CD4-positive, alpha-beta T cell treated with Interleukin-4 for 4 hours (primary cell): ENCODE results near the gene EML4.
"Not testable (repeated sequence)": the region's sequence is repeated elsewhere in the genome, so short reads cannot be mapped to it uniquely, and the experiment has no call there.

Experiments used
- DNase-seq: peaks from one replicate; pipeline ENCODE4 v3.0.0-alpha.2; 2020

The EML4 gene

DNA sequence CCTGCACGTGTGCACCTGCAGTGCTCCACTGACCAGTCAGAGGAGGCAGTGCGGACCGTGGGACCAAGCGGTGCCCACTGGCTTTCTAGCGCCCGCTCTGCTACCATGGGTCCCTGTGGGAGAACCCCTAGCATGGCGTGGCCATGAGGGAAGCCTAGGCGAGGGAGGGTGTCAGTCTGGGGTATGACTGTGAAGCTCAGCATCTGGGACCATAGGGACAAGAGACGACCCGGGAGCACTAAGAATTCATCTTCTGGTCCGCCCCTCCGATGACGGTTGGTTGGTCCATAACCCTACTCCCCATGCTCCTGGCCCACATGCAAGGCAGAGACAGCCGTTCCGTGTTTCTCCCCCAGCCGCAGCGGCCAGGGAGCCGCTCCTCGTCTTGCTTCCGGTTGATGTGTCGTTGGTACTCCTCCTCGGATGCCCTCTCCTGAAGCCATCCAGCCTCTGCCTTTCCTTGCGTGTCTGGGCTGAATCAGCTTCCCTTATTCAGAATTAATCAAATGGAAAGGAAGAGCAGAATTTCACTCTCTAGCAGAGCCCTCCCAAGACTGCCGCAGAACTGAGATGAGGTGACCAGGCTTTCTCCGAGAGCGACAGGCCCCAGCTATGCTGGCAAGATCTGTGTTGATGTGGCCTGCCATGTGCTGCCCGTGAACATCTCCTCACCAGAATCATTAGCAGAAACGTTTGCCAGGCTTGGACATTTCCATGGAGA, 168.9 kb downstream of the EML4 start:
- DNase-seq: no peak

GRCh38 chr2:42338567-42339190, 169.5 kb downstream of the EML4 start:
- DNase-seq: no peak

DNA sequence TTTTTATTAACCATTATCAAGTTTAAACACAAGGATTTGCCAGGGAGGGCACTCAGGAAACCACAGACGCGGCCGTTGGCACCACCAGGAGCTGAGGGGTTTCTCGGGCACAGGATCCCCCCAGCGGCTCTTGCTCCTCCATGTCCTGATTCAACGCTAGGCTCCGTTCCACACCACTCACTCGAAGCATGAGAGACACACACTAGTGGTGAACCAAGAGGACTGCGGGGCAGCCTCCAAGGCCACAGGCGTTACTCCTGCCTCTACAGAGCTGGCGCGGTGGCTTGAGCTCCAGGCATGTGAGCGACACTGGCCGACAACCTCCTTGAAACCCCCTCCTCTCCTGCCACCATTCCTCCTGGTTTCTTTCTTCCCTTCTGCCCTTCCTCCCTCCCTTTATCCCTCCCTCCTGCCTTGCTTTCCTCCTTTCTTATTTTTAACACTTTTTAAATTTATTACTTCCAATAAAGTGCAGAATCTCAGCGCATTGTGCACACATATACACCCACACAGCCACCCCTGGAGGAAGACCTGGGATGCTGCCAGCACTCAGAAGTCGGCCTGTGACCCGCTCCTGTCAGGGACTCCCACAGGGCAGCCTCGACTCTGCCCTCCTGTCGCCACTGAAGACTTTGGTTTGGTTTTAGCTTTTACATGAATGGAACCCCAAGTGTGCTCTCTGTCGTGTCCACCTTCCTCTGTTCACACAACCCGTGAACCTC, 170.2 kb downstream of the EML4 start:
- no peak for DNase-seq

DNA sequence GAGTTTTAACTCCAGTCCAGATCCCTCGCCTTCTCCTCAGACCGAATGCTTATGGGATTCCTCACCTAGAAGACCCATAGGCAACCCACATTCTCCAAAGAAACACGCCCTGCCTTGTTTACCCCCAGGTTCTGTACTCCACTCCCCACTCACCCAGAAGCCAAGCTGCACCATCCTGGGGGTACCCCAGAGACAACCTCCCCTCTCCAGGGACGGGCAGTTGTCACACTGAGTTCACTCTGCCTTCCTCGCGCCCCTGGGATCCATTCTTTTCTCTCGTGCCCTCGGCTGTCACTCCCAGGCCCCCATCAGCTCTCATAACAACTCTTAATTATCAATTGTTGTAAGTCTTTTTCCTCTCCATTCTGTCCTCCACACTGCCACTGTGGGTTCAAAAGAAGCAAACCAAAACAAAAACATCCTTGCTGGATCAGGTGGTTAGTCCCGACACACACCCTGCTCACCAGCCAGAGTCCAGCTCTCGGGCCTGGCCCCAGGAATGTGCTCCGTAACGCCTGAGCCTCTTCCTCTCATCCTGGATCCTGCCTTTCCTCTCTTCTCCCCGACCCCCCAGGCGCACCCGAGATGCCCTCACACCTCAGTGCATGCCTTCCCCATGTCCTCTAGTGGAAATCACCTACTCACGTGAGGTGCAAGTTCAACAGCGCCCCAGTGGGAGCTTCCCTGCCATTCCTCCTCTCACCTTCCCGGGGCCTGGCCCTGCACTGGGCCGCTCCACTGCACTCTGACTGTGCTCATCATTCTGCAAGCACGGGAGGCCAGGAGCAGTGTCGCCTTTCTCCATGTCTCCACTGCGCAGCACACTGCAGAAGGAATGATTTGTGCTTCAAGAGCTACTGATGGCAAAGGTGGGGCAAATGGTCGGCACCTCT, 171.1 kb downstream of the EML4 start:
- no peak for DNase-seq

DNA sequence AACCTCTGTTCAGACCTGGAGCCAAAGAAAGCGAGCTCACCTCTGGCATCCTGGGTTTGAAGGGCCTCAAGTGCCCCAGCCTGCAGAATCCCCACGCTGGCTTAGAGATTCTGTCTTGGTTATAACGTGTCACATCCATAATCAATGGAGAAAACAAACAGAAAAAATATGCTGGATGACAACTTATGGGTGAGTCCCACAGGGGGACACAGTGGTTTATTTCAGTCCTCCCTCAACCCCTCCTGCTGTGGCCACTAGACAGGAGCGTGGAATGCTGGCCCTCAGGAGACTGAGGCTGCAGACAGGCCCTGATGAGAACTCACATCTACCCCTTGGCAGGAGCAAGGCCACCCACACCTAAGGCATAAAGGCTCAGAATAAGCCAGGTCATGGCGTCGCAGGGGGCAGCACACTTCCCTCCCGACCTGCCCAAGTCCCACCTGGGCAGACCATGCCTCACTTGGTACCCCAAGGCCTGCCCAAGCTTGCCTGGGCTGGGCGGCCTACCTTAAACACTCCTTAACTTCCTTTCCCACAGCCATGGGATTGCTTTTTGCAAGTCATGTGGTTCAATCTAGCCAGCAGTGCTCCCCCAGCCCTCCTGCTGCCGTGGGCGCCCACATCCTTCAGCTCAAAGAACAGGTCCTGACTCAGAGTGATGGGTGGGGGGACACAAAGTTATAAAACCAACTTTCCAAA, 171.9 kb downstream of the EML4 start:
- DNase-seq: no peak

GRCh38 chr2:42342061-42342794, 173.1 kb downstream of the EML4 start:
- no peak for DNase-seq

DNA sequence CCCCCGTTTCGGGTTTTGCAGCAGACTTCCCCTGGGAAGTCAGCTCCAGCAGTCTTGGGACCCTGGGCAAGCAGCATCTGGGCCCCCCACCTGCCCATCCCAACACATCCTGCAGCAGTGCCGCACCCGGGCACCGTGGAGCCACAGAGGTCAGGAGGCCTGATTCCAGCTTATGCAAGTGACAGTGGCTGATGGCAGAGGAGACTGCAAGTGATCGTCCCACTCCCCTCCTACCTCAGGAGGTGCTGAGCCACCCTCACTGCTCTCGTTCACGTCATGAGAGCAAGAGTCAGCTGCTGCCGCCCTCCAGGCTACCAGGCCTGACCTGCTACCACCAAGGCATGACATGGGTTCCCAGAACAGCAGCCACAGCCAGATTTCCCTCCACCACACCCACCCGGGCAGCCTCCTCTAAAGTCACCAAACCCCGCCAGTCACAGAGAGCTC, 173.7 kb downstream of the EML4 start:
- no peak for DNase-seq

GRCh38 chr2:42345986-42346385, 176.8 kb downstream of the EML4 start:
- no peak for DNase-seq

GRCh38 chr2:42346856-42347255, 177.7 kb downstream of the EML4 start:
- not testable (repeated sequence) for DNase-seq

- not testable (repeated sequence) for DNase-seq
These were observed 178.4 kb downstream of the EML4 start for GRCh38 chr2:42347518-42347917.

- no peak for DNase-seq
These were observed 179.1 kb downstream of the EML4 start for GRCh38 chr2:42348113-42348805.

- no peak for DNase-seq
These were observed 181.4 kb downstream of the EML4 start for GRCh38 chr2:42350434-42351063.

GRCh38 chr2:42351864-42352263, 182.7 kb downstream of the EML4 start:
- DNase-seq: no peak

- DNase-seq: no peak
These were observed 184.8 kb downstream of the EML4 start for GRCh38 chr2:42353792-42354429.

DNA sequence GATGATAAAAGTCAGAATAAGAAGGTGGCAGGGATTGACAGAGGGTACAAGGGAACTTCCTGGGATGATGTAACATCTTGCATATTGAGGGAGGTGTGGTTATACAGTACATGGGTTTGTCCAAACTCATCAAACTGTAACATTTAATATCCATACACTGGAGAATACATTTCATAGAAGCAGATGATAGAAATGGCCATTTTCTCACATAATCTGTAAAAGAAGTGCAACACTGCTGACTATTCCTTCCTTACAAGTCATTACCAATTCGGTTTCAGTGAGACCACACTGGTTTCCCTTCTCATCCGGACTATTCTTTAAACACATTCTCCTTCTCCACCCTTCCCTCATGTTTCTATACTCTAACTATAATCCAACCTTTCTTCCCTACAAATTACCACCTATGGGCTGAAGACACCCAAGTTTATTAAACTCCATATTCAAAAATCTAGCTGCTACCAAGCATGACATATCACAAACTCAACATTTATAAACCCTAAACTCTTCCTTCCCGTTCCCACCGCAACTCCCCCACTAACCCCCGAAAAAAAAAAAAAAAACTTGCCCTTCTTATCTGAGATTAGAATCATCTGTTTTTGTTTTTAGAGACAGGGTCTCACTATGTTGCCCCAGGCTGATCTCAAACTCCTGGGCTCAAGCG, 190.3 kb downstream of the EML4 start:
- DNase-seq: no peak

GRCh38 chr2:42359965-42360483, 190.9 kb downstream of the EML4 start:
- peak; percentile 17 for DNase-seq

GRCh38 chr2:42360493-42360889, 191.3 kb downstream of the EML4 start:
- DNase-seq: no peak

DNA sequence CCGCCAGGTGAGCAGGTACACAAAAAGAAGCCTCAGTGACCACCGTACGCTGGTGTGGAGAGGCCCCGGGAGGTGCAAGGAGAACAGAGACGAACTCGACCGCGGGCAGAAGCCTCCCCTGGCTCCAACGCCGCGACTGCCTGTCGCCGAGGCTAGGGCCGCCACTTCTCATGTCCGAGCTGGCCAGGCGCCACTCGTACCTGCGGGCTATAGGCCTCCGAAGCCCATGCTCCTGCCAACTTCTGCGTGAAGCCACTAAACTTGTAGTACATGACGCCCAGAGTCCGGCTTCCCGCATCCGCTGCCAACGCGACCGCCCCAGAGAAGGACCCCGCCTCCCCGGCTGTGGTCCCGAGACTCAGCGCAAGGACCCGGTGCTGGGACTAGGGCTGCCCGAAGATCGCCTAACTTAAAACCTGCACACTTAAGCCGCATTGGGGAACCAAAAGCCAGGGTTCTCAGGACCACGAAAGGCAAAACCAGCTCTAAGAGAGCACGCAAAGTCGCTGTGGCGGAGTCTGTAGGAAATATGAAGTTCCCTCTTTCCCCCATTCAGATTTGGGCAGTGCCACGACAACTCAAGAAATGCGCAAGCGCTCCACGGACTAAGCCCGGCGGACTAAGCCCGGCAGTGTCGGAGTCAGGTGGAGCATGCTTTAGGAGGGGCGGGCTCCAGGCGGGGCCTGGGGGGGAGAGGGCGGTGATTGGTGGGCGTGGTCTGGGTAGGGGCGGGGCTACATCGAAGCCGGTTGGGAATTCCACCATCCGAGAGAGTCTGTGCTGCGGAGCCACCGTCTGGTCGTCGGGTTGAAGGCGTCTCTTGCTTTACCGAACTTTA, 192.0 kb downstream of the EML4 start, which contains the start of gene COX7A2L:
Gene COX7A2L, minus strand, starts transcription at position 328 of the 838 bp plus-strand sequence. Its CDS starts 56 bp downstream, at position 272.
- peak; percentile 97 for DNase-seq
